Suprapubic skin (tissue), 3 donors: ENCODE results near the gene FLNA.

Experiments
- CTCF ChIP-seq, 2 donors: fragments of 200-600 bp in 1 of 2; fragments of 450-650 bp in 1 of 2; sonication (generic) in 1 of 2; IDR thresholded peaks; one replicate each; pipeline ENCODE4 v1.5.1; 2016 to 2019; ENCODE audit warnings: antibody characterized with exemption in 2 of 2, mild to moderate bottlenecking in 1 of 2, moderate library complexity in 1 of 2
- POLR2AphosphoS5 ChIP-seq, 3 donors: sonication (generic); formaldehyde crosslinking; IDR thresholded peaks; one replicate each; pipeline ENCODE4 v1.6.1; 2017; ENCODE audit warnings: antibody characterized with exemption in 3 of 3

- TF ChIP-seq CTCF (IDR thresholded peaks at IDR 0.05): no peak
- TF ChIP-seq POLR2AphosphoS5 (IDR thresholded peaks at IDR 0.05): no peak
These were observed 67.2 kb downstream of the FLNA start for GRCh38 chrX:154307202-154307601.
